Measurements from ENCODE around the gene PRKCA.

The PRKCA gene

GRCh38 chr17:66526827-66527226, 224.4 kb downstream of the PRKCA start:
- DNase-seq = no peak

GRCh38 chr17:66527335-66527734, 224.9 kb downstream of the PRKCA start:
- no peak for DNase-seq

GRCh38 chr17:66531851-66532295, 229.5 kb downstream of the PRKCA start:
- DNase-seq = no peak

GRCh38 chr17:66533572-66533971, 231.2 kb downstream of the PRKCA start:
- DNase-seq = no peak

- DNase-seq = no peak
Measured at GRCh38 chr17:66533986-66534385, 231.6 kb downstream of the PRKCA start.

GRCh38 chr17:66535611-66536010, 233.2 kb downstream of the PRKCA start:
- DNase-seq = no peak

DNA sequence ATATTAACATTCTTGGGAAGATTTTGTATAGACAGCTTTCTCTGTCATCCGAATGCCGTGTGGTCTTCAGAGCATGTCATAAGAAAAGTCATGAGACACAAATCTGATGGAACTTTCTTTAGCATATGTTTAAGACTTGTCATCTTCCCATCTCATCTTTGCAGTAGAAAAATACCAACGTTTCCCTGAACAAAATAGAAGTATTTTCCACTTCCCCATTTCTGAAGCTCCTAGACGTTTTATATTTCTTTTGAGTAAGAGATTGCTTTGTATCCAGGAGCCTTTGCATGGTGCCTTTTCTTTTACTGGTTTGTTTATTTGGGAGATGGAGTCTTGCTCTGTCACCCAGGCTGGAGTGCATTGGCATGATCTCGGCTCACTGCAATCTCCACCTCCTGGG, 235.1 kb downstream of the PRKCA start:
- no peak for DNase-seq

GRCh38 chr17:66538776-66539175, 236.4 kb downstream of the PRKCA start:
- DNase-seq = no peak

DNA sequence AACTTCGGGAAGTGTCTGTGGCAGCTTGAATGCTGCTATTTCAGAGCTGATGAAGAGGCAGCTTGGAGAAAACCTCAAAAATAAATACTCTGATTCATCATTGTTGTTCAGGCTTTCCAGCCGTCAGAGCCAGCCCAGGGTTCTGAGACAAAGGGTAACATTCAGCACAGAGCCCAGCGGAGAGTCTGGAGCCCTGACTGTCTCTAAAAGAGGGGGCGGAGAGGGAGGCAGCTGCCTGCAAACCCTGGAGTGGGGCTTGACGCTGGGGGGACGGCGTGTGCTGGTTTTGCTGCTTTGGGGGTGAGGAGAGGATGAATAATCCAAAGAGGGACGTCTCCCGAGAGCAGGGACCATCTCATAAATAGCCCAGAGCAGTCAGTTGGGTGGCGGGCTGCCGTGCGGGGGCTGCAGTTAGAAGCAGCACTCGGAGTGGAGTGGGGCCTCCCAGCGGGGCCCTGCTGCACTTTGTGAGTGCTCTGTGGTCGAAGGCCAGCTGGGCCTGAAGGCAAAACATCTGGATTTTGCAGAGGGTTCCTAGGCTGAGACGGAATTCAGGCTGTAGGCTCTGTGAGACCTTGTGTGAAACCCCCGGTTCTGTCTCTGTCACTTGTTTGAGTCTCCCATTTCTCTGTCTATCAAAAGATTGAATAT, 237.8 kb downstream of the PRKCA start:
- DNase-seq = no peak

- no peak for DNase-seq
Measured at GRCh38 chr17:66541461-66542128, 239.2 kb downstream of the PRKCA start.

GRCh38 chr17:66542129-66542966, 239.9 kb downstream of the PRKCA start:
- DNase-seq = no peak

GRCh38 chr17:66542967-66543520, 240.6 kb downstream of the PRKCA start:
- DNase-seq = no peak

DNA sequence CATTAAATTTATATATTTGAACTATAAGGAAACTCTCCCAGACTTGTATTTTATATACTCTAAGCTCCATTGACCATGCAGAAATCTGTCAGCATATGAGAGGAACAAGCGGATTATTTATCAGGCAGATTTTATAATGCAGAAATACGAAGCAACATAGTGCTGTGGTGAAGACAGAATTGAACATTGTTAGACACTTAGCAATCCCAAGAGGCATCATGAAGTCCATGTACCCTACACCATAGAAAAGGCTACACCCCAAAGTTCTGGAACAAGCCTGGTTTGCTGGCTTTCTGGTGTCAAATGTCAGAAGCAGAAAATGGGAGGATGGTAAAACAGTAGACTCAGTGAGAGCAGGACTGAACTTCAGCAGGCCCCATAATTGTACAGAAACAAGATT, 241.1 kb downstream of the PRKCA start:
- DNase-seq = no peak

DNA sequence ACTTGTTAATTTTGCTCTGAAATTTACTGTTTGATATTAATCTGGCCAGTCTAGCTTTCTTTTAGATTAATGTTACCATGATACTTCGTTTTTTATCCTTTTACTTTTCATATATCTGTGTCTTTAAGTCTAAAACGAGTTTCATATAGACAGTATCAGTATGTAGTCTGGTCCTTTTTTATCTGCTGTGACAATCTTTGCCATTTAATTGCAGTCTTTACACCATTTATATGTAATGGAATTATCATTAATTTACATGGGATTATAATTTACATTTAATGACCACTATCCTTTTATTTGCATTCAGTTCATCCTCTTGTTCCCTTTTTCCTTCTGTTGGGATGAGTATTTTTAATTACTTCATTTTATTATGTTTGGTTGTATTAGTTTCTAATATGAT, 243.5 kb downstream of the PRKCA start:
- no peak for DNase-seq

DNA sequence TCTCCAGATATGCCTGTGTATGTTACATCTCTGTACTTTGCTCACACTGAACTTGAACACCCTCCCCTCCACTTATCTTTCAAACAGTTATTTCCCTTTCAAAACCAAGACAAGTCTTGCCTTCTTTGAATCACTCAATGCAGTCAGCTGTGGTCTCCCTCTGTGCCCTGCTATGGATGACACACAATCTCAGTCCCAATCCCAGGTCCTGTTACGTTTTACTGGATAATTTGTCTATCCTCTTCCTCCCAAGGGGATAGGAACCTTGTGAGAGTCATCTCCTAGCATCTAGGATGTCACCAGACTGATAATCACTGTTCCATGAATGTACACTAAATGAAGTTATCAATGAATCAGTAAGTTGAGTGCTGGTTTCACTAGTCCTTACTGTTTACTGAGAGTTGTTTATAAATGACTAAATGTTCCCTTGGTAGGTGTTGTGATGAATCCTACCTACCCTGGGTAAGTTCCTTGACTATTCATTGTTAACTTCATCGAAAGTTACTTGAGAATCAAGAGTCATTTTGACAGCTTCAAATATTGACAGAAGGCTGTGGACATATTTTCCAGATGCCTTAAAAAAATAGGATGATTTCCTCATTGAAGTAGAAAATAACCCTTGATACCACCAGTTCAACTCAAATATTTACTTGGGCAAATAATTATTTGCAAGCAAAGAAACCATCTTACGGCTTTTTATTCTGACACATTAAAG, 244.9 kb downstream of the PRKCA start:
- no peak for DNase-seq

- peak; percentile 27 for DNase-seq
Measured at GRCh38 chr17:66548158-66548557, 245.7 kb downstream of the PRKCA start.

DNA sequence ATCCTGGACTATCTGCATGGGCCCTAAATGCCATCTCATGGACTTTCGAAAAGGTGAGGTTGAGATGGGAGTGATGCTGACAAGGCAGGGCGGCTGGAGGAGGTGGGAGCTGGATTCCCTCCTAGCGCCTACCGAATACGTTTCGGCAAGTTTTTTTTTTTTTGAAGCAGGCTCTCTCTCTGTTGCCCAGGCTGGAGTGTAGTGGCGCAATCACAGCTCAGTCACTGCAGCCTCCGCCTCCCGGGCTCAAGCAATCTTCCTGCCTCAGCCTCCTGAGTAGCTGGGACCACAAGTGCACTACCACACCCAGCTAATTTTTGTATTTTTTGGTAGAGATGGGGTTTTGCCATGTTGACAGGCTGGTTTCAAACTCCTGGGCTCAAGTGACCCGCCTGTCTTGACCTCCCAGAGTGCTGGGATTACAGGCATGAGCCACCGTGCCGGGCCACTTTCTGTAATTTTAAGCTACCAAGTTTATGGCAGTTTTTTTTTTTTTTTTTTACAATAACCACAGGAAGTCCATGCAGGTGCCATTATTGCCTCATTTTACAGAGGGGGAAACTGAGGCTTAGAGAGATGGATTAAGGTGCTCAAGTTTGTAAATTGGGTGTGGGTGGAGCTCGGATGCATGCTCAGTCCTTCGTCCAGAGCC, 246.4 kb downstream of the PRKCA start:
- DNase-seq = no peak

- DNase-seq = no peak
Measured at GRCh38 chr17:66549311-66549704, 246.9 kb downstream of the PRKCA start.

DNA sequence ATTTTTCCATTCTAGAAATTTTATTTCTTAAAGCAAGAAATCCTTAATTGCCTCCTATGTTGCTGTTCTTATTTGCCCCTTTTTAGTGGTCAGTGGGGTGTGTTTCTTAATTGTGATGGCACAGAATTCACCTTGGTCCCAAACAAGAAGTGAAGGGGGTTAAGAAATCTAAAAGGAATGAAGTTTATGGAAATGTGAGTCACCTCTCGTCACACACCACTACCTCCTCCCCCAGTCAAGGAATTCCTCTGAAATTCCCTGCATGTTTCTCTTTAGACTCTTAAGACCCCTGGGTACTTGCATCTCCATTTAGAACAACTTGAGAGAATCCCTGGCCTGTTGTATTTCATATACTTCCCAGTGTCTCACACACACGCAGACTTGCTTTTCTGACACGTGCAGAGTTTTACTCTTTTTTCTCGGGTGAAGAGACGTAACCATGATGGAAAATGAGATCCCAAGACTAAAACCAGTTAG, 247.4 kb downstream of the PRKCA start:
- DNase-seq = no peak

GRCh38 chr17:66551839-66552238, 249.4 kb downstream of the PRKCA start:
- DNase-seq = no peak

GRCh38 chr17:66552371-66552770, 250.0 kb downstream of the PRKCA start:
- DNase-seq = no peak

GRCh38 chr17:66555605-66556004, 253.2 kb downstream of the PRKCA start:
- DNase-seq = no peak

Measured in activated naive CD4-positive, alpha-beta T cell treated with anti-CD3 and anti-CD28 coated beads, Interleukin-2, amount 50 U/mL, for 16 hours (primary cell).